Panc1 (cell line): ENCODE results near the gene TBC1D7. TPM values are rescaled to one million over a fixed set of nuclear protein-coding genes. Genes with fewer than 3 reads are reported as not detected.

ENCODE experiments used
- ATAC-seq: fragments of 200-7000 bp; cut with Tn5 transposase; 2 replicates; pipeline ENCODE4 v1.9.1; 2020; ENCODE audit warnings: mild to moderate bottlenecking, moderate library complexity
- BruUV-seq: library from RNA; stranded (reverse); fragments of 400-500 nt; replicated peaks from 2 replicates; lab custom pipeline; 2021; lab: Mats Ljungman, UMichigan
- CTCF ChIA-PET: fragments of 300-600 bp; sonication (Branson Sonifier 250); formaldehyde crosslinking; loops from one replicate; lab custom pipeline; 2022; ENCODE audit warnings: antibody characterized with exemption; lab: Charles Lee
- POLR2A ChIA-PET: fragments of 300-600 bp; sonication (Branson Sonifier 250); formaldehyde crosslinking; loops from one replicate; lab custom pipeline; 2022; ENCODE audit warnings: antibody characterized with exemption; lab: Charles Lee
- DNase-seq: peaks from one replicate; pipeline ENCODE4 v3.0.0-alpha.2; 2010; ENCODE audit warnings: low read depth, low spot score
- H3K27ac ChIP-seq: 2 replicates; pipeline ENCODE4 v1.5.1; 2011; ENCODE audit warnings: mild to moderate bottlenecking, low read length, inconsistent platforms
- H3K27me3 ChIP-seq: fragments of 200-500 bp; sonication (Bioruptor generic); 2 replicates; pipeline ENCODE4 v1.6.0; 2014; ENCODE audit warnings: low read length, inconsistent platforms; ENCODE audit not compliant: control insufficient read depth, insufficient read depth
- H3K36me3 ChIP-seq: fragments of 200-500 bp; sonication (Bioruptor generic); 2 replicates; pipeline ENCODE4 v1.5.1; 2014; ENCODE audit warnings: inconsistent platforms, mild to moderate bottlenecking, low read length, moderate library complexity; ENCODE audit not compliant: control insufficient read depth, insufficient read depth
- H3K4me1 ChIP-seq: 2 replicates; pipeline ENCODE4 v1.5.1; 2011; ENCODE audit warnings: inconsistent platforms, mild to moderate bottlenecking, low read length, moderate library complexity; ENCODE audit not compliant: control insufficient read depth, insufficient read depth
- H3K4me3 ChIP-seq, 2 experiments: 2 replicates each; pipeline ENCODE4 v1.5.1; 2011 to 2012; ENCODE audit warnings: low read depth in 2 of 2, low read length in 2 of 2, mild to moderate bottlenecking in 2 of 2, inconsistent platforms in 1 of 2, moderate library complexity in 1 of 2
- H3K9me3 ChIP-seq: fragments of 200-500 bp; sonication (Bioruptor generic); 2 replicates; pipeline ENCODE4 v1.5.1; 2014; ENCODE audit warnings: low read depth, mild to moderate bottlenecking, inconsistent platforms, low read length, moderate library complexity; ENCODE audit not compliant: control insufficient read depth, insufficient read depth
- POLR2AphosphoS5 ChIP-seq: IDR thresholded peaks from 2 replicates; pipeline ENCODE4 v1.6.1; 2012; ENCODE audit warnings: mild to moderate bottlenecking, low read depth, low read length, moderate library complexity
- SIN3A ChIP-seq: IDR thresholded peaks from 2 replicates; pipeline ENCODE4 v1.6.1; 2012; ENCODE audit warnings: low read depth, mild to moderate bottlenecking, low read length, moderate library complexity, borderline replicate concordance; ENCODE audit not compliant: insufficient read depth
- TCF7L2 ChIP-seq: IDR thresholded peaks from 2 replicates; pipeline ENCODE4 v1.6.1; 2011; ENCODE audit warnings: mild to moderate bottlenecking, low read depth, low read length, inconsistent platforms
- in situ Hi-C: cut with HindIII; loops from 2 replicates; pipeline ENCODE4 v1.10.0; 2016; ENCODE audit warnings: low sequenced_read_pairs, low pct_unique_long_range_greater_than_20kb
- intact Hi-C: fragments of 100-400 bp; cut with micrococcal nuclease; formaldehyde crosslinking; loops from one replicate; pipeline ENCODE4 v1.10.0; 2022; ENCODE audit not compliant: unreplicated experiment
- total RNA-seq: library from RNA; stranded (reverse); gene quantifications from one replicate; pipeline ENCODE4 v1.2.1, GENCODE V29; 2021; ENCODE audit not compliant: unreplicated experiment
- TF ChIP-seq, protein P1 (sequence below): fragments of 450-650 bp; IDR thresholded peaks from 2 replicates; pipeline ENCODE4 v1.5.1; 2017; ENCODE audit warnings: mild to moderate bottlenecking
- TF ChIP-seq, protein P2 (sequence below), 2 experiments: IDR thresholded peaks; 2 replicates each; pipeline ENCODE4 v1.6.1; 2011 to 2012; ENCODE audit warnings: low read depth in 2 of 2, control low read depth in 1 of 2, low read length in 1 of 2, mild to moderate bottlenecking in 1 of 2, moderate library complexity in 1 of 2; ENCODE audit not compliant: insufficient read depth in 1 of 2

The TBC1D7 gene
- total RNA-seq, 1 experiment from 2014 or later, result 27.0 TPM

DNA sequence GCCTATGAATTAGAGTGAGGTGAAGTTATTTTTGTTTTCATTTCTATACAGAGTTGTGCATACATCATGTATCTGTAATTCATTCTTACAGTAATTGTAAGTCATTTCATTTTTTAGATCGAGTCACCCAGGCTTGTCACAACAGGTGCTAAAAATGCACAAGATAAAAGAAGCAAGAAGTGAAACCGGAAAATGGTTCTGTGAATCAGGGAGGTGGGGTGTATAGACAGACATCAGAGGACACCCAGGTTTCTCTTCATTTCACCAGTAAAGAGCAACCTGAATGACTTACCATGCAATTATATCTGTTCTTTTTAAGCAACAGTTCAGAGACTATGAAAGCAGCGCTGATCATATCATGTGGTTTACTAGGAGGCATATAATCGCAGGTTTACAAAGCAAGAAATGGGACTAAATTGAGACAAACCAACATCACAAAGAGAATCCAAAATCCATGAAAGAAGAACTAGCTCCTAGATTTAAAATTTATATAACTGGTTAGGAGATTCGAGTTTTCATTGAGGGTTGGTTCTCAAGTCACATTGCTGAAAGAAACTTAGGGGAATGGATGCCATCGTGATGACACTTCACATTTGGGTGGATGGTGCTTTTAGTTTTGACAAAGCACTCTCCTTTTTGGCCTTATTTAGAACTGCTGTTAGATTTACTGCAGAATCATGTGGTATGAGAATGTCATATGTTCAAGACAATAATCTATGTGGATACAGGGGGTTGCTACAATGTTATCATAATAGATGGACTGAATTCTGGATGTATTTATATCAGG, 27.9 kb upstream of the TBC1D7 start:
- Histone ChIP-seq H3K27ac (no peak overlapping the region), H3K27me3 (no peaks in the 10 kb centered on the region), H3K4me1 (no peaks in the 10 kb centered on the region), H3K4me3 (no peak overlapping the region), H3K9me3 (no peaks in the 10 kb centered on the region), H3K36me3 (no peaks in the 10 kb centered on the region)
- TF ChIP-seq, protein P1, sequence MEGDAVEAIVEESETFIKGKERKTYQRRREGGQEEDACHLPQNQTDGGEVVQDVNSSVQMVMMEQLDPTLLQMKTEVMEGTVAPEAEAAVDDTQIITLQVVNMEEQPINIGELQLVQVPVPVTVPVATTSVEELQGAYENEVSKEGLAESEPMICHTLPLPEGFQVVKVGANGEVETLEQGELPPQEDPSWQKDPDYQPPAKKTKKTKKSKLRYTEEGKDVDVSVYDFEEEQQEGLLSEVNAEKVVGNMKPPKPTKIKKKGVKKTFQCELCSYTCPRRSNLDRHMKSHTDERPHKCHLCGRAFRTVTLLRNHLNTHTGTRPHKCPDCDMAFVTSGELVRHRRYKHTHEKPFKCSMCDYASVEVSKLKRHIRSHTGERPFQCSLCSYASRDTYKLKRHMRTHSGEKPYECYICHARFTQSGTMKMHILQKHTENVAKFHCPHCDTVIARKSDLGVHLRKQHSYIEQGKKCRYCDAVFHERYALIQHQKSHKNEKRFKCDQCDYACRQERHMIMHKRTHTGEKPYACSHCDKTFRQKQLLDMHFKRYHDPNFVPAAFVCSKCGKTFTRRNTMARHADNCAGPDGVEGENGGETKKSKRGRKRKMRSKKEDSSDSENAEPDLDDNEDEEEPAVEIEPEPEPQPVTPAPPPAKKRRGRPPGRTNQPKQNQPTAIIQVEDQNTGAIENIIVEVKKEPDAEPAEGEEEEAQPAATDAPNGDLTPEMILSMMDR, result no peak
- TF ChIP-seq POLR2AphosphoS5, result no peak
- TF ChIP-seq SIN3A, result no peak
- no peak for TF ChIP-seq TCF7L2
- TF ChIP-seq, protein P2, sequence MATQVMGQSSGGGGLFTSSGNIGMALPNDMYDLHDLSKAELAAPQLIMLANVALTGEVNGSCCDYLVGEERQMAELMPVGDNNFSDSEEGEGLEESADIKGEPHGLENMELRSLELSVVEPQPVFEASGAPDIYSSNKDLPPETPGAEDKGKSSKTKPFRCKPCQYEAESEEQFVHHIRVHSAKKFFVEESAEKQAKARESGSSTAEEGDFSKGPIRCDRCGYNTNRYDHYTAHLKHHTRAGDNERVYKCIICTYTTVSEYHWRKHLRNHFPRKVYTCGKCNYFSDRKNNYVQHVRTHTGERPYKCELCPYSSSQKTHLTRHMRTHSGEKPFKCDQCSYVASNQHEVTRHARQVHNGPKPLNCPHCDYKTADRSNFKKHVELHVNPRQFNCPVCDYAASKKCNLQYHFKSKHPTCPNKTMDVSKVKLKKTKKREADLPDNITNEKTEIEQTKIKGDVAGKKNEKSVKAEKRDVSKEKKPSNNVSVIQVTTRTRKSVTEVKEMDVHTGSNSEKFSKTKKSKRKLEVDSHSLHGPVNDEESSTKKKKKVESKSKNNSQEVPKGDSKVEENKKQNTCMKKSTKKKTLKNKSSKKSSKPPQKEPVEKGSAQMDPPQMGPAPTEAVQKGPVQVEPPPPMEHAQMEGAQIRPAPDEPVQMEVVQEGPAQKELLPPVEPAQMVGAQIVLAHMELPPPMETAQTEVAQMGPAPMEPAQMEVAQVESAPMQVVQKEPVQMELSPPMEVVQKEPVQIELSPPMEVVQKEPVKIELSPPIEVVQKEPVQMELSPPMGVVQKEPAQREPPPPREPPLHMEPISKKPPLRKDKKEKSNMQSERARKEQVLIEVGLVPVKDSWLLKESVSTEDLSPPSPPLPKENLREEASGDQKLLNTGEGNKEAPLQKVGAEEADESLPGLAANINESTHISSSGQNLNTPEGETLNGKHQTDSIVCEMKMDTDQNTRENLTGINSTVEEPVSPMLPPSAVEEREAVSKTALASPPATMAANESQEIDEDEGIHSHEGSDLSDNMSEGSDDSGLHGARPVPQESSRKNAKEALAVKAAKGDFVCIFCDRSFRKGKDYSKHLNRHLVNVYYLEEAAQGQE (IDR thresholded peaks at IDR 0.05; ENCODE audit: insufficient read depth in 1 of 2, low read depth in 2 of 2, low read length in 1 of 2), result no peak
- ChIA-PET CTCF (interaction anchor here (0.6 kb wide), 1 partner anchor 132 kb away, joined by 4 read pairs; no protein-coding TSS in a partner anchor), POLR2A (no interaction called here)
- in situ Hi-C loops, result no loop called here
- DNase-seq (no peak), ATAC-seq (no peak)
- no TSS peak for BruUV-seq
- intact Hi-C loops, result no loop called here

DNA sequence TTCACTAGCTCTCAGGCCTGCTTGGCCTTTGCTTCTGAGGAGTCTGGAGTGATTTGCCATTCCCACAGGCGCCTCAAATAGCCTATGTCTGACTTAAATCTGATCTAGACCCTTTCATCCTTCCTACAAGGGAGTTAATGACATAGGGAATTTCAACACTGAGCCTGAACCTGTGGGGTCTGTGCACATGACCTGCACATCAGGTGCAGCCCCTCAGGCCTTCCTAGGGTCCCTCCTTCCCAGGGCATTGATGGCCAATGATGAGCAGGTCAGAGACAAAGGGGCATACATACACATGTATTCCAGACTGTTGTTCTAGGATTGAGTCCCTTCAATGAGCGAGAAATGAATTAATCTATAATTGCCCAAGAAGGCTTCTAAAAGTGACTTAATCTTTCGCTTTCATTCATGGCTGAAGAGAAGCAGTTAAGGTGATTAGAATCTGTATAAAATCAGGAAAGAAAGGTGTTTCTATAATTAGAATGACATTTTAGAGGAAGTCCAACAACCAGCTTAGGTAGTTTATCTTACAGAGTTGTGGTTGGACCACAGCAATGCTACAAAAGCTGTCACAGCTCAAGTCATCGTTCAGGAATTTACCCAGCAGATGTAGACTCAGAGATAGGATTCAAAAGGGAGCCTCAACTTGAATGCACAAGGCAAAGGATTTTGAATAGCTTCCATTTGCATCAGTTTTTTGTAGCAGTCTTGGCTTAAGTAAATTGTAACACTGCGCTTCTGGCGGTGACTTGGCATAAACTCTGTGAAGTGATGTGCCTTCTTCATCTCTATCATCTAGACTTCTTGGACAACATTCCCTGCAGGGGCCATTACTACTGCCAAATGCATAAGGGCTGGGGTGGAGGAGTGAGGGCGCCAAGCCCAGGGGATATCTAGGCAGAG, 27.0 kb upstream of the TBC1D7 start:
- ChIA-PET CTCF (no interaction called here), POLR2A (no interaction called here)
- ATAC-seq, result 0 out of 2 replicates have a peak, but pooled peaks have one; percentile 30
- DNase-seq, result no peak
- H3K9me3 ChIP-seq, result no peaks in the 10 kb centered on the region
- no peaks in the 10 kb centered on the region for H3K36me3 ChIP-seq
- no peak overlapping the region for H3K27ac ChIP-seq
- H3K4me3 ChIP-seq, result no peak overlapping the region
- in situ Hi-C loops, result no loop called here
- BruUV-seq, result no TSS peak
- intact Hi-C loops, result no loop called here
- TF ChIP-seq TCF7L2 (no peak), SIN3A (no peak), POLR2AphosphoS5 (no peak)
- TF ChIP-seq, protein P2 (IDR thresholded peaks at IDR 0.05; ENCODE audit: insufficient read depth in 1 of 2, low read depth in 2 of 2, low read length in 1 of 2), result no peak
- TF ChIP-seq, protein P1, result no peak
- H3K4me1 ChIP-seq, result no peaks in the 10 kb centered on the region
- H3K27me3 ChIP-seq, result no peaks in the 10 kb centered on the region
